Prostate gland (tissue), 2 donors: ENCODE data around the gene TSPOAP1. TPM values are rescaled to one million over a fixed set of nuclear protein-coding genes. Genes with fewer than 3 reads are reported as not detected.

Experiments
- DNase-seq: peaks from one replicate; pipeline ENCODE4 v3.0.0-alpha.2; 2019; ENCODE audit warnings: low spot score
- H3K27ac ChIP-seq, 2 donors: fragments of 200-600 bp; sonication (generic); 2 replicates each; pipeline ENCODE4 v1.5.1; 2017 to 2019
- H3K27me3 ChIP-seq: fragments of 200-600 bp; sonication (generic); replicated peaks from 2 replicates; pipeline ENCODE4 v1.5.1; 2019; ENCODE audit not compliant: insufficient read depth
- H3K36me3 ChIP-seq, 2 donors: fragments of 200-600 bp; sonication (generic); 1 replicate in 1 of 2; 2 replicates in 1 of 2; pipeline versions ENCODE4 v1.5.1 to v1.8.1; 2017 to 2019
- H3K4me1 ChIP-seq: fragments of 200-600 bp; sonication (generic); replicated peaks from 2 replicates; pipeline ENCODE4 v1.5.1; 2019
- H3K4me3 ChIP-seq, 2 donors: fragments of 200-600 bp; sonication (generic); 2 replicates each; pipeline ENCODE4 v1.5.1; 2017 to 2019
- H3K9me3 ChIP-seq: fragments of 200-600 bp; sonication (generic); 2 replicates; pipeline ENCODE4 v1.5.1; 2017
- POLR2A ChIP-seq: fragments of 450-650 bp; IDR thresholded peaks from one replicate; pipeline ENCODE4 v1.6.1; 2016; ENCODE audit warnings: antibody characterized with exemption, mild to moderate bottlenecking
- POLR2AphosphoS5 ChIP-seq: sonication (generic); formaldehyde crosslinking; IDR thresholded peaks from one replicate; pipeline ENCODE4 v1.6.1; 2017; ENCODE audit warnings: antibody characterized with exemption
- WGBS: methylation state at CpG from one replicate; pipeline ENCODE4 v1.1.5; 2018; 5-methylcytosine and 5-hydroxymethylcytosine counted together
- intact Hi-C: fragments of 100-400 bp; cut with DNase I; formaldehyde crosslinking; loops from one replicate; pipeline ENCODE4 v1.14.2; 2022
- total RNA-seq, 2 donors: library from RNA; depleted of rRNA; stranded (reverse); fragments of >200 nt; gene quantifications; one replicate each; pipeline ENCODE4 v1.1.0, GENCODE V29; 2016
- TF ChIP-seq, protein P1 (sequence below), 4 experiments: fragments of 200-600 bp in 2 of 4; fragments of 450-650 bp in 2 of 4; sonication (generic) in 2 of 4; IDR thresholded peaks; 1 replicate in 3 of 4; 2 replicates in 1 of 4; pipeline ENCODE4 v1.5.1; 2016 to 2019; ENCODE audit warnings: antibody characterized with exemption in 4 of 4, mild to moderate bottlenecking in 2 of 4, moderate library complexity in 2 of 4

The TSPOAP1 gene
- total RNA-seq, 2 donors from 2014 or later = 22.7 to 26.5 TPM

DNA sequence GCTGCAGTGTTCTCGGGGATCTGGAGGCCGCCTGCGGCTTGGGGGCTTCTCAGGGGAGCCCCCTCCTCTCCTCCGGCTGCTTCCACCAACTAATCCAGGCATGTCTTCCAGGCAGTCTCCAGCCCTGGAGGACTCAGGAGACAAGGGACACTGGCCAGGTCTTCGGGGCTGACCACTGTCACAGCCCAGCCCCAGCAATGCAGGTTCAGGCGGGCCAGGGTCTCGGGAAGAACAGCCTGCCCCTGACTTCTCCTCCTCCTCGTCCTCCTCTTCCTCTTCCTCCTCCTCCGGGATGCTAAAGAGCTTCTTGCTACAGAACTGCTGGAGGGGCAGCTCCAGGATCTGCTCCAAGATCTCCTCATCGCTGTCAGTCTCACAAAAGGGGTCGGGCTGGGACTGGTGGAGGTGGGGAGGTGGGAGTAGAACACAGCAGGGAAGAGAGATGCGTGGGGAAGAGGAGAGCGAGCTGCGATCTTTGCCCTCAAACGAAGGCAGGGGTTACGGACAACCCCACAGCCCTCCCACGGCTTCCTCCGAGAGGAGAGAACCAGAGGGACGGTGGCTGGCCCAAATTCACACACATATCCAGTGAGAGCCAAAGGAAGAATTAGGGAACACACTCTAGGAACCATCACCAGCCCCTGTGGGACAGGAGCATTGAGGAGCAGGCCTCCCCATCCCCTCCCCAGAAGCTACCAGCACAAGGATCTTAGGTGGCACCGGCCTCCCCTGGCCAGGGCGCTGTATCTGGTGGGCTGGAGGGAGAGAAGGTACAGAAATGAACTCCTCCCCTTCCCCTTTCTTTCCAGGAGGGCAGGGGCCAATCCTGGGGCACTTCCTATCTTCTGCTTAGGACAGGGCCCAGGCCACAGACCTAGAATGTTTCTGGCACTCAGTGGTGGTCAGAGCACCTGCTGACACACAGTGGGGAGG is 19.3 kb downstream of the TSPOAP1 start:
- no peak for DNase-seq
- Histone ChIP-seq H3K36me3 (no peaks in the 10 kb centered on the region), H3K4me1 (no peaks in the 10 kb centered on the region), H3K27ac (no peak overlapping the region), H3K4me3 (no peak overlapping the region), H3K27me3 (no peaks in the 10 kb centered on the region), H3K9me3 (no peaks in the 10 kb centered on the region)
- 85% methylated on average over 21 of the region's 21 CpGs for WGBS
- TF ChIP-seq POLR2A (no peak), POLR2AphosphoS5 (no peak)
- TF ChIP-seq, protein P1, sequence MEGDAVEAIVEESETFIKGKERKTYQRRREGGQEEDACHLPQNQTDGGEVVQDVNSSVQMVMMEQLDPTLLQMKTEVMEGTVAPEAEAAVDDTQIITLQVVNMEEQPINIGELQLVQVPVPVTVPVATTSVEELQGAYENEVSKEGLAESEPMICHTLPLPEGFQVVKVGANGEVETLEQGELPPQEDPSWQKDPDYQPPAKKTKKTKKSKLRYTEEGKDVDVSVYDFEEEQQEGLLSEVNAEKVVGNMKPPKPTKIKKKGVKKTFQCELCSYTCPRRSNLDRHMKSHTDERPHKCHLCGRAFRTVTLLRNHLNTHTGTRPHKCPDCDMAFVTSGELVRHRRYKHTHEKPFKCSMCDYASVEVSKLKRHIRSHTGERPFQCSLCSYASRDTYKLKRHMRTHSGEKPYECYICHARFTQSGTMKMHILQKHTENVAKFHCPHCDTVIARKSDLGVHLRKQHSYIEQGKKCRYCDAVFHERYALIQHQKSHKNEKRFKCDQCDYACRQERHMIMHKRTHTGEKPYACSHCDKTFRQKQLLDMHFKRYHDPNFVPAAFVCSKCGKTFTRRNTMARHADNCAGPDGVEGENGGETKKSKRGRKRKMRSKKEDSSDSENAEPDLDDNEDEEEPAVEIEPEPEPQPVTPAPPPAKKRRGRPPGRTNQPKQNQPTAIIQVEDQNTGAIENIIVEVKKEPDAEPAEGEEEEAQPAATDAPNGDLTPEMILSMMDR (IDR thresholded peaks at IDR 0.05) = no peak
- intact Hi-C loops = no loop called here

DNA sequence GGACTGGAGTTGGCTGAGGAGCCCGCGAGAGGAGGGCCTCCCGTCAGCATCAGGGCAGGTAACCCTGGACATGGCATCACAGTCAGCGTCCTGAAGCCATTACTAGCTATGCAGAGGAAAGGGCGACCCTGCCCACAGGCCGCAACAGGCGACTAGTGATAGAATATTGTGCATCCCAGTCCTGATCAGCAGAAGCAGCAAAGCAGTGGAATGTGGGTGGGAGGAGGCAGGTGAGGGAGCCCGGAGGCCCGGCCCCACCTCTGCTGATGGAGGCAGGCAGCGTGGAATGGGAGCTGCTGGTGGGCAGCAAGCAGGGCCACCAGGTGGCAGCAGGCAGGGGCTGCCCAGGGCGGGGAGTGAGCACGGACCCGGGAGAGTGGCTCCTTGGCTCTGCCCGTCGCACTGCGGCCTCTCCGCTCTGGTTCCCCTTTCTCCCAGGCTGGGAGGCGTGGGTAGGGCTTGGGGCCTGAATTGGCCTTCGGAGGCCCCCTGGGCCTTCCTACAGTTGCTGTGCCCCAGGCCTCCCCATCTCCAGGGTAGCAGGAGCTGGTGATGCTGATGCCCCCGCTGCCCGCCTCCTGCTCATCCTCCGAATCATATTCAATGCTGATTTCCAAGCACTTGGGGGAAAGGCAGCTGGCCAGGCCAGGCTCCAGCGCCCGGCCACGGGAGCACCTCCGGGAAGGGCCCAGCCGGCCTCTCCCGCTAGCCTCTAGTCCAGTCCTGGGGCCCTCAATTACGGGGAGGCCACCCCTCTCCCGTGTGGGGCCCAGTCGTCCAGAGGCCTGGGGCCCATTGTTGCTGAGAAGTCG is 20.2 kb downstream of the TSPOAP1 start:
- Histone ChIP-seq H3K9me3 (no peaks in the 10 kb centered on the region), H3K27me3 (no peaks in the 10 kb centered on the region), H3K27ac (no peak overlapping the region), H3K4me1 (no peaks in the 10 kb centered on the region), H3K36me3 (no peaks in the 10 kb centered on the region), H3K4me3 (no peak overlapping the region)
- 78% methylated on average over 32 of the region's 32 CpGs for WGBS
- intact Hi-C loops = no loop called here
- no peak for DNase-seq
- TF ChIP-seq, protein P1 (IDR thresholded peaks at IDR 0.05) = peak in 1 of 4 experiments; percentile 16
- no peak for TF ChIP-seq POLR2AphosphoS5

DNA sequence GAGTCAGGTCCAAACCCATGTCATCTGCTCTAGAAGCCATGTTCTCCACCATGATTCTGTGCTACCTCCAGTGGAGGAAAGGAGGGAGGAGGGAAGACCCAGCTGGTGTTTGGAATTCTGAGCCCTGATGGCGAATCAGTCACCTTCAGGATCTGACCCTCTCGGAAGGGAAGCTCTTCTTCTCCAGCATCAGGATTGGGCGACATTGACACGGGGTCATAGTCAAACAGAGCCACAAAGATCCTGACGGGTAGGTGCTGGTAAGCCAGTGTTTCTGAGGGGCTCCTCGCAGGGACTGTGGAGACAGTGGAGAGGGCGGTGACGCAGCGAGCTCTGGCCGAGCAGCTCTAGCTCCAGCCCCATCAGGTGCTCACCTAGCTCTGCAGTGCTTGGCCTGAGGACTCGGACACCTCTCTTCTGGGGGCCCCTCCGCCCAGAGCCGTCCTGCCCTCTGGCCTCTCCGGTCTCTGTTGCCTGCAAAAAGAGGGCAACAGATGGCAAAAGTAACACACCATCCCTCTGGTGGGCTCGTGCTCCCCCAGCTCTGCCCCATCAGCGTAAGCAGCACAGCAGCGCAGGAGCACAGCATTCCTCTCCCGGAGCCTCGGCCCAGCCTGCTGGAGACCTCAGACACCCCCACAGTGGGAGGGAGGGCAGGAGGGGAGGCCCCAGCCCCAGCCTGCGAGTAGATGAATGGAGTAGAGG is 21.0 kb downstream of the TSPOAP1 start:
- intact Hi-C loops = no loop called here
- no peak overlapping the region for H3K4me3 ChIP-seq
- 88% methylated on average over 20 of the region's 20 CpGs for WGBS
- H3K27me3 ChIP-seq = no peaks in the 10 kb centered on the region
- no peak for TF ChIP-seq POLR2A
- no peak for TF ChIP-seq POLR2AphosphoS5
- TF ChIP-seq, protein P1 (IDR thresholded peaks at IDR 0.05) = no peak
- H3K9me3 ChIP-seq = no peaks in the 10 kb centered on the region
- H3K4me1 ChIP-seq = no peaks in the 10 kb centered on the region
- no peak overlapping the region for H3K27ac ChIP-seq
- H3K36me3 ChIP-seq = no peaks in the 10 kb centered on the region
- DNase-seq = no peak

DNA sequence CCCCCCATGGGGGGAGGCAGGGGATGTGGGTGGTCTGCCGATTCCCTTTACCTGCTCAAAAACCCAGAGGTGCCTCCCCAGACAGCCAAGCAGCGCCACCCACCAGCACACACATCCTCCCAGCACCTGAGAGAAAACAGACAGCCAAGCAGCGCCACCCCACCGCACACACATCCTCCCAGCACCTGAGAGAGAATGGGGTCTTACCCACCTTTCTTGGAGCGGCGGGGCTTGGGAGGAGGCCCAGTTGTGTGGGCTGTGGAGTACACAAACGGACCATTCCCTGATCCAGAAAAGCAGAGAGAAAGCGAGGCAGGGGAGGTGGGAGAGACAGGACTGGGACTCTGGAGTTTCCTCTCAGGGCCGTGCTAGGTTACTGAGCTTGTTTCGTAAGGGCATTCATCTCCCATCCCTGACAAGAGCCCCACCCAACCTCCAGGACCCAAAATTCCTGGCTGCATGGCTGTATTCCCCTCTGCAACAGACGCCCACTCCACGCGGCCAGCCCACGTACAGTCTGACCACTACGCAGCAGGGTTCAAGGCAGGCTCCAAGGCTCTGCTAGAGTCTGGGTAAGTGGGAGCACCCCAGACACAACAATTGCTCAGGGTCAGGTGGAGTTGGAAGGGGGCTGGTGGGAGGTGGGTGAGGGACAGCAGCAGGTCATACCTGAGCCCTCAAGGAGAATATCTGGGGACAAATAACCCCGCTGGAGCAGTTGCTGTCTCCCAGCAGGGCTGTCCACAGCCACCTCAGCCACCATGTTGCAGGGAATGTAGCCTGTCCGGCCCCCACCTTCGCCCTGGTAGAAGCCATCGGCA is 22.3 kb downstream of the TSPOAP1 start:
- TF ChIP-seq, protein P1 (IDR thresholded peaks at IDR 0.05) = no peak
- TF ChIP-seq POLR2AphosphoS5 (no peak), POLR2A (no peak)
- 80% methylated on average over 19 of the region's 19 CpGs for WGBS
- no peak for DNase-seq

More for the DNA sequence above, 22.3 kb downstream of the TSPOAP1 start:
- no peaks in the 10 kb centered on the region for H3K9me3 ChIP-seq
- H3K36me3 ChIP-seq = no peaks in the 10 kb centered on the region
- intact Hi-C loops = no loop called here
- H3K27ac ChIP-seq = no peak overlapping the region
- H3K4me3 ChIP-seq = no peak overlapping the region
- no peaks in the 10 kb centered on the region for H3K27me3 ChIP-seq
- no peaks in the 10 kb centered on the region for H3K4me1 ChIP-seq
